GM23248 (cell line): ENCODE measurements around the gene SLC29A1. TPM values are rescaled to one million over a fixed set of nuclear protein-coding genes. Genes with fewer than 3 reads are reported as not detected.
A peak's percentile ranks its signal among the peaks of the same experiment; 100 is the strongest.

Experiments used
- DNase-seq: peaks from one replicate; pipeline ENCODE4 v3.0.0-alpha.2; 2015
- H2AFZ ChIP-seq: fragments of 200-600 bp; sonication (generic); 2 replicates; pipeline ENCODE4 v1.6.1; 2016; ENCODE audit warnings: antibody characterized with exemption
- H3F3A ChIP-seq: fragments of 200-600 bp; sonication (generic); 2 replicates; pipeline ENCODE4 v1.6.1; 2016; ENCODE audit warnings: mild to moderate bottlenecking, antibody characterized with exemption, mixed run types; ENCODE audit not compliant: insufficient read depth
- H3K27ac ChIP-seq: fragments of 200-600 bp; sonication (generic); 2 replicates; pipeline ENCODE4 v1.5.1; 2016; ENCODE audit warnings: mild to moderate bottlenecking
- H3K27me3 ChIP-seq: fragments of 200-600 bp; sonication (generic); replicated peaks from 2 replicates; pipeline ENCODE4 v1.6.1; 2016; ENCODE audit warnings: mild to moderate bottlenecking; ENCODE audit not compliant: insufficient read depth
- H3K36me3 ChIP-seq: fragments of 200-600 bp; sonication (generic); 2 replicates; pipeline ENCODE4 v1.6.1; 2016; ENCODE audit warnings: low read depth, mild to moderate bottlenecking
- H3K4me1 ChIP-seq: fragments of 200-600 bp; sonication (generic); 2 replicates; pipeline ENCODE4 v1.6.1; 2016; ENCODE audit warnings: mild to moderate bottlenecking; ENCODE audit not compliant: insufficient read depth
- H3K4me2 ChIP-seq: fragments of 200-600 bp; sonication (generic); one replicate; pipeline ENCODE4 v1.6.1; 2016; ENCODE audit warnings: mild to moderate bottlenecking; ENCODE audit not compliant: unreplicated experiment
- H3K4me3 ChIP-seq: fragments of 200-600 bp; sonication (generic); 2 replicates; pipeline ENCODE4 v1.5.1; 2016; ENCODE audit warnings: mild to moderate bottlenecking
- H3K79me2 ChIP-seq: fragments of 200-600 bp; sonication (generic); 2 replicates; pipeline ENCODE4 v1.6.1; 2016; ENCODE audit warnings: mild to moderate bottlenecking; ENCODE audit not compliant: insufficient read depth
- H3K9ac ChIP-seq: fragments of 200-600 bp; sonication (generic); 2 replicates; pipeline ENCODE4 v1.6.1; 2016; ENCODE audit warnings: mild to moderate bottlenecking
- H3K9me2 ChIP-seq: fragments of 200-600 bp; sonication (generic); 2 replicates; pipeline ENCODE4 v1.6.1; 2016; ENCODE audit warnings: mixed run types, mild to moderate bottlenecking, moderate library complexity; ENCODE audit not compliant: insufficient read depth
- H3K9me3 ChIP-seq: fragments of 200-600 bp; sonication (generic); one replicate; pipeline ENCODE4 v1.6.1; 2017; ENCODE audit warnings: low read depth
- H4K20me1 ChIP-seq: fragments of 200-600 bp; sonication (generic); 2 replicates; pipeline ENCODE4 v1.6.0; 2016; ENCODE audit not compliant: insufficient read depth
- EZH2 ChIP-seq: fragments of 200-600 bp; sonication (generic); IDR thresholded peaks from 2 replicates; pipeline ENCODE4 v1.6.1; 2018; ENCODE audit warnings: antibody characterized with exemption, mild to moderate bottlenecking; ENCODE audit not compliant: insufficient read depth, poor library complexity, severe bottlenecking
- EZH2phosphoT487 ChIP-seq: fragments of 200-600 bp; sonication (generic); IDR thresholded peaks from 2 replicates; pipeline ENCODE4 v1.6.1; 2018; ENCODE audit warnings: antibody characterized with exemption, moderate library complexity, mild to moderate bottlenecking, low read depth; ENCODE audit not compliant: insufficient read depth
- WGBS, 2 experiments: methylation state at CpG; one replicate each; pipeline ENCODE4 v1.1.6; 2015 to 2017; ENCODE audit warnings: low lambda C conversion rate in 2 of 2, low coverage in 1 of 2; ENCODE audit errors: missing lambda C conversion rate in 2 of 2; 5-methylcytosine and 5-hydroxymethylcytosine counted together
- in situ Hi-C: fragments of 300-500 bp; cut with MboI; formaldehyde crosslinking; loops from 2 replicates; pipeline ENCODE4 v1.15.0; 2020
- polyA plus RNA-seq: library from polyadenylated mRNA; unstranded; fragments of >200 nt; fragmentation: Nextera tagmentation; extraction: Ambion mirVana; gene quantifications from 2 replicates; pipeline ENCODE4 v1.2.1, GENCODE V29; 2016
- total RNA-seq: library from RNA; depleted of rRNA; stranded (reverse); fragments of >200 nt; shearing (Covaris generic); gene quantifications from 2 replicates; pipeline ENCODE4 v1.2.3, GENCODE V29; 2014

The SLC29A1 gene
- total and polyA plus RNA-seq, 2 experiments from 2014 or later, result 12.2 to 18.4 TPM

DNA sequence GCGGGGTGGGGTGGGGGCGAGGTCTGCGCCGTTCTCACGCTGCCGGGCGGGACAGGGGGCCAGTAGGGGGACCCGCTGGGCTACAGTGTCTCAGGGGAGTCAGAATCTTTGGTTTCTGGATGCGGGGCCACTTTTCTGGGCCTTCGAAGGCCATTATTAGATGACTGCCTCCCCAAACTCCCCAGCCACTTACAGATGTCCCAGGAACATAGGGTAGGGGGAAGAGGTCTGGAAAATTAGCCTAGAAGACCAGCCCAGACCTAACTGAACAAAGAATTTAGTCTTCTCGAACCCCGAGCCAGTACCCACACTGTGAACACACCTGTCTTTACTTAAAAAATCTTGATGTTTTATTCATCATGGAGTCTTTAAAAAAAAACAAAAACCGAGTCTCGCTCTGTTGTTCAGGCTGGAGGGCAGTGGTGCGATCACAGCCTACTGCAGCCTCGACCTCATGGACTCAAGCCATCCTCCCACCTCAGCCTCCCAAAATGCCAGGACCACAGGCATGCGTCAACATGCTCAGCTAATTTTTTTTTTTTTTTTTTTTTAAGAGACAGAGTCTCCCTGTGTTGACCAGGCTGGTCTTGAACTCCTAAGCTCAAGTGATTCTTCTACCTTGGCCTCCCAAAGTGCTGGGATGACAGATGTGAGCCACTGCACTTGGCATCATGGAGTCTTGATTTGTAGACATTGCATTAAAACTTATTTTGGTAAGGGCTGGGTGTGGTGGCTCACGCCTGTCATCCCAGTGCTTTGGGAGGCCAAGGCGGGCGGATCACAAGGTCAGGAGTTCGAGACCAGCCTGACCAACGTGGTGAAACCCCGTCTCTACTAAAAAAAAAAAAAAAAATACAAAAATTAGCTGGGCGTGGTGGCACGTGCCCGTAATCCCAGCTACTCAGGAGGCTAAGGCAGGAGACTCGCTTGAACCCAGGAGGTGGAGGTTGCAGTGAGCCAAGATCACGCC is 3.3 kb upstream of the SLC29A1 start:
- no peak for DNase-seq
- Histone ChIP-seq H3K9ac (no peak overlapping the region), H4K20me1 (no peaks in the 10 kb centered on the region), H3K4me1 (peaks cover 24% of the 10 kb centered on the region), H3K36me3 (no peaks in the 10 kb centered on the region), H3K4me3 (no peak overlapping the region), H3K79me2 (no peaks in the 10 kb centered on the region; the same call in 1 of the 2 replicates), H3K4me2 (no peak overlapping the region), H3K27me3 (no peaks in the 10 kb centered on the region), H3F3A (peaks cover 19% of the 10 kb centered on the region), H2AFZ (no peak overlapping the region), H3K27ac (no peak overlapping the region), H3K9me2 (no peaks in the 10 kb centered on the region), H3K9me3 (no peaks in the 10 kb centered on the region)
- no peak for TF ChIP-seq EZH2phosphoT487
- 36 to 46% methylated on average over 17 to 26 of the region's 28 CpGs for WGBS, 2 experiments
- in situ Hi-C loops, result no loop called here

GRCh38 chr6:44220913-44221290 is 2.5 kb upstream of the SLC29A1 start:
- no peaks in the 10 kb centered on the region for H3K9me3 ChIP-seq
- peak overlapping the region; percentile 35 for H3K27ac ChIP-seq
- H3K9ac ChIP-seq, result peak overlapping the region; percentile 38; the same call in 1 of the 2 replicates
- H3K27me3 ChIP-seq, result no peaks in the 10 kb centered on the region
- peak overlapping the region; percentile 35 for H3K4me2 ChIP-seq
- no peak for DNase-seq
- H3K79me2 ChIP-seq, result no peaks in the 10 kb centered on the region; the same call in 1 of the 2 replicates
- peaks cover 24% of the 10 kb centered on the region for H3K4me1 ChIP-seq
- no peaks in the 10 kb centered on the region for H4K20me1 ChIP-seq
- H3F3A ChIP-seq, result peaks cover 19% of the 10 kb centered on the region
- no peak overlapping the region for H3K4me3 ChIP-seq
- peak overlapping the region; percentile 16 for H2AFZ ChIP-seq
- no peak for TF ChIP-seq EZH2
- no peak for TF ChIP-seq EZH2phosphoT487
- no peaks in the 10 kb centered on the region for H3K36me3 ChIP-seq
- in situ Hi-C loops, result no loop called here
- 42 to 43% methylated on average over 4 of the region's 4 CpGs for WGBS, 2 experiments
- no peaks in the 10 kb centered on the region for H3K9me2 ChIP-seq

GRCh38 chr6:44221291-44221960 is 2.0 kb upstream of the SLC29A1 start:
- Histone ChIP-seq H3K9me2 (no peaks in the 10 kb centered on the region), H3K9ac (peak overlapping the region; percentile 38; the same call in 1 of the 2 replicates)
- 6 to 9% methylated on average over 4 of the region's 4 CpGs for WGBS, 2 experiments

GRCh38 chr6:44221961-44222335 is 1.4 kb upstream of the SLC29A1 start:
- no peaks in the 10 kb centered on the region for H3K36me3 ChIP-seq
- H3K4me3 ChIP-seq, result no peak overlapping the region
- H3K9me2 ChIP-seq, result no peaks in the 10 kb centered on the region
- 0 out of 2 replicates have a peak overlapping the region, but pooled peaks have one; percentile 38 for H3K9ac ChIP-seq
- H3F3A ChIP-seq, result peaks cover 19% of the 10 kb centered on the region
- peak overlapping the region; percentile 16; the same call in 1 of the 2 replicates for H2AFZ ChIP-seq
- H3K4me2 ChIP-seq, result peak overlapping the region; percentile 35
- no peaks in the 10 kb centered on the region; the same call in 1 of the 2 replicates for H3K79me2 ChIP-seq
- TF ChIP-seq EZH2 (no peak), EZH2phosphoT487 (no peak)
- in situ Hi-C loops, result no loop called here
- H4K20me1 ChIP-seq, result no peaks in the 10 kb centered on the region
- no peaks in the 10 kb centered on the region for H3K9me3 ChIP-seq
- no peaks in the 10 kb centered on the region for H3K27me3 ChIP-seq
- peaks cover 20% of the 10 kb centered on the region for H3K4me1 ChIP-seq
- no peak overlapping the region for H3K27ac ChIP-seq
- no peak for DNase-seq
- WGBS, 2 experiments, result 50 to 55% methylated on average over 2 of the region's 2 CpGs

More at GRCh38 chr6:44221291-44221960, 2.0 kb upstream of the SLC29A1 start:
- DNase-seq, result peak; percentile 87
- no peak for TF ChIP-seq EZH2
- no peak for TF ChIP-seq EZH2phosphoT487
- Histone ChIP-seq H2AFZ (peak overlapping the region; percentile 16), H3K79me2 (no peaks in the 10 kb centered on the region; the same call in 1 of the 2 replicates), H3K4me2 (peak overlapping the region; percentile 35), H3K4me3 (no peak overlapping the region), H4K20me1 (no peaks in the 10 kb centered on the region), H3K9me3 (no peaks in the 10 kb centered on the region), H3K27me3 (no peaks in the 10 kb centered on the region), H3F3A (peaks cover 19% of the 10 kb centered on the region), H3K36me3 (no peaks in the 10 kb centered on the region), H3K27ac (peak overlapping the region; percentile 35), H3K4me1 (peaks cover 24% of the 10 kb centered on the region)
- in situ Hi-C loops, result no loop called here
